HCT116 (cell line): Measurements from ENCODE around the gene GAD1. TPM values are rescaled to one million over a fixed set of nuclear protein-coding genes. Genes with fewer than 3 reads are reported as not detected.

Experiments
- ATAC-seq: fragments of 200-7000 bp; cut with Tn5 transposase; 2 replicates; pipeline ENCODE4 v1.9.1; 2020; ENCODE audit warnings: mild to moderate bottlenecking, moderate library complexity
- BruUV-seq: library from RNA; stranded (reverse); fragments of 400-500 nt; replicated peaks from 2 replicates; lab custom pipeline; 2021; lab: Mats Ljungman, UMichigan
- CTCF ChIA-PET: fragments of 300-600 bp; sonication (Branson Sonifier 250); formaldehyde crosslinking; loops from one replicate; lab custom pipeline; 2021; ENCODE audit warnings: antibody characterized with exemption; lab: Charles Lee
- POLR2A ChIA-PET: fragments of 300-600, 350-600 bp; sonication (Branson Sonifier 250); formaldehyde crosslinking; loops from one replicate; lab custom pipeline; 2021; ENCODE audit warnings: antibody characterized with exemption; lab: Charles Lee
- RAD21 ChIA-PET, 2 experiments: fragments of 300-600 bp; sonication (Branson Sonifier 250); formaldehyde crosslinking; loops; one replicate each; lab custom pipeline; 2023; ENCODE audit warnings: low total read pairs in 2 of 2; ENCODE audit not compliant: uncharacterized antibody in 2 of 2, unreplicated experiment in 2 of 2, low non-redundant PET in 1 of 2; lab: Charles Lee
- DNase-seq: peaks from one replicate; pipeline ENCODE4 v3.0.0-alpha.2; 2010; ENCODE audit warnings: low read depth, low spot score
- H2AFZ ChIP-seq: fragments of 200-600 bp; shearing (Covaris generic), sonication (generic); 2 replicates; pipeline ENCODE4 v1.6.1; 2017; ENCODE audit warnings: low read depth, mixed run types, mixed read lengths, antibody characterized with exemption, low read length; ENCODE audit not compliant: poor library complexity, severe bottlenecking
- H3K27ac ChIP-seq: 2 replicates; pipeline ENCODE4 v1.5.1; 2012; ENCODE audit warnings: low read depth, low read length
- H3K27me3 ChIP-seq: fragments of 200-600 bp; sonication (generic); 2 replicates; pipeline ENCODE4 v1.6.1; 2016; ENCODE audit warnings: mixed run types, low read length, mixed read lengths; ENCODE audit not compliant: insufficient read depth
- H3K36me3 ChIP-seq, 2 experiments: fragments of 200-500 bp in 1 of 2; fragments of 200-600 bp in 1 of 2; sonication (Bioruptor generic) in 1 of 2; sonication (generic) in 1 of 2; 2 replicates each; pipeline versions ENCODE4 v1.5.1 to v1.6.1; 2014 to 2016; ENCODE audit warnings: low read length in 2 of 2, inconsistent platforms in 1 of 2, mixed read lengths in 1 of 2, mixed run types in 1 of 2; ENCODE audit not compliant: insufficient read depth in 2 of 2, control insufficient read depth in 1 of 2
- H3K4me1 ChIP-seq, 2 experiments: fragments of 200-600 bp in 1 of 2; sonication (generic) in 1 of 2; 2 replicates each; pipeline versions ENCODE4 v1.5.1 to v1.6.1; 2012 to 2017; ENCODE audit warnings: low read length in 2 of 2, inconsistent platforms in 1 of 2, mild to moderate bottlenecking in 1 of 2, mixed read lengths in 1 of 2, mixed run types in 1 of 2, moderate library complexity in 1 of 2; ENCODE audit not compliant: insufficient read depth in 2 of 2, control insufficient read depth in 1 of 2
- H3K4me2 ChIP-seq: fragments of 200-600 bp; sonication (generic); 2 replicates; pipeline ENCODE4 v1.6.1; 2017; ENCODE audit warnings: mixed run types, low read length, mixed read lengths
- H3K4me3 ChIP-seq, 2 experiments: fragments of 200-600 bp in 1 of 2; sonication (generic) in 1 of 2; replicated peaks in 1 of 2; 2 replicates each; pipeline ENCODE4 v1.5.1; 2011 to 2016; ENCODE audit warnings: low read length in 2 of 2, control low read depth in 1 of 2, low read depth in 1 of 2, mild to moderate bottlenecking in 1 of 2, mixed read lengths in 1 of 2, mixed run types in 1 of 2
- H3K79me2 ChIP-seq: fragments of 200-600 bp; sonication (generic); 2 replicates; pipeline ENCODE4 v1.6.1; 2017; ENCODE audit warnings: mild to moderate bottlenecking, mixed run types, low read length, moderate library complexity, mixed read lengths; ENCODE audit not compliant: insufficient read depth
- H3K9ac ChIP-seq: fragments of 200-600 bp; sonication (generic); 2 replicates; pipeline ENCODE4 v1.6.1; 2016; ENCODE audit warnings: low read length, mixed read lengths
- H3K9me2 ChIP-seq: fragments of 200-600 bp; sonication (generic), shearing (Covaris generic); 2 replicates; pipeline ENCODE4 v1.6.1; 2017; ENCODE audit warnings: mixed run types, mild to moderate bottlenecking, moderate library complexity; ENCODE audit not compliant: insufficient read depth
- H3K9me3 ChIP-seq, 2 experiments: fragments of 200-500 bp in 1 of 2; fragments of 200-600 bp in 1 of 2; sonication (Bioruptor generic) in 1 of 2; sonication (generic) in 1 of 2; 2 replicates each; pipeline ENCODE4 v1.6.1; 2014 to 2017; ENCODE audit warnings: low read length in 2 of 2, mixed read lengths in 2 of 2, inconsistent platforms in 1 of 2, low read depth in 1 of 2, mild to moderate bottlenecking in 1 of 2, mixed run types in 1 of 2, moderate library complexity in 1 of 2; ENCODE audit not compliant: control insufficient read depth in 1 of 2, insufficient read depth in 1 of 2
- H4K20me1 ChIP-seq: fragments of 200-600 bp; sonication (generic), shearing (Covaris generic); 2 replicates; pipeline ENCODE4 v1.6.1; 2017; ENCODE audit warnings: mixed run types, mild to moderate bottlenecking, moderate library complexity; ENCODE audit not compliant: insufficient read depth
- ATF3 ChIP-seq: IDR thresholded peaks from 2 replicates; pipeline ENCODE4 v1.6.1; 2012
- CBX3 ChIP-seq: IDR thresholded peaks from 2 replicates; pipeline ENCODE4 v1.6.1; 2012; ENCODE audit warnings: low read depth
- CTCF ChIP-seq, 3 experiments: fragments of 200-600 bp in 1 of 3; sonication (generic) in 1 of 3; IDR thresholded peaks in 2 of 3; conservative IDR thresholded peaks in 1 of 3; 2 replicates each; pipeline ENCODE4 v1.5.1; 2012 to 2017; ENCODE audit warnings: low read depth in 2 of 3, low read length in 2 of 3, antibody characterized with exemption in 1 of 3, borderline replicate concordance in 1 of 3, control low read depth in 1 of 3, mild to moderate bottlenecking in 1 of 3, mixed read lengths in 1 of 3, mixed run types in 1 of 3, moderate library complexity in 1 of 3; ENCODE audit not compliant: insufficient read depth in 1 of 3
- EGR1 ChIP-seq: IDR thresholded peaks from 2 replicates; pipeline ENCODE4 v1.6.1; 2012; ENCODE audit warnings: low read depth
- ELF1 ChIP-seq: IDR thresholded peaks from 2 replicates; pipeline ENCODE4 v1.6.1; 2012; ENCODE audit warnings: low read depth, borderline replicate concordance
- EZH2phosphoT487 ChIP-seq: fragments of 200-600 bp; IDR thresholded peaks from 2 replicates; pipeline ENCODE4 v1.6.1; 2018; ENCODE audit warnings: antibody characterized with exemption, borderline replicate concordance
- FOSL1 ChIP-seq: IDR thresholded peaks from 2 replicates; pipeline ENCODE4 v1.6.1; 2012; ENCODE audit warnings: low read depth
- POLR2A ChIP-seq: IDR thresholded peaks from 2 replicates; pipeline ENCODE4 v1.7.0; 2011; ENCODE audit warnings: borderline replicate concordance; ENCODE audit not compliant: insufficient read depth, insufficient read length; ENCODE audit errors: extremely low read depth
- POLR2AphosphoS5 ChIP-seq: IDR thresholded peaks from 2 replicates; pipeline ENCODE4 v1.6.1; 2011; ENCODE audit warnings: mild to moderate bottlenecking, low read depth, low read length, moderate library complexity
- RAD21 ChIP-seq: IDR thresholded peaks from 2 replicates; pipeline ENCODE4 v1.6.1; 2012; ENCODE audit warnings: low read depth, mild to moderate bottlenecking
- REST ChIP-seq: IDR thresholded peaks from 2 replicates; pipeline ENCODE4 v1.6.1; 2012; ENCODE audit warnings: low read depth
- SIN3A ChIP-seq: IDR thresholded peaks from 2 replicates; pipeline ENCODE4 v1.6.1; 2012; ENCODE audit warnings: low read depth
- SP1 ChIP-seq: IDR thresholded peaks from 2 replicates; pipeline ENCODE4 v1.6.1; 2012; ENCODE audit warnings: low read depth
- TCF7L2 ChIP-seq: IDR thresholded peaks from 2 replicates; pipeline ENCODE4 v1.7.0; 2011; ENCODE audit warnings: borderline replicate concordance, inconsistent platforms; ENCODE audit not compliant: insufficient read depth, insufficient read length; ENCODE audit errors: extremely low read depth
- ZFX ChIP-seq: fragments of 450-650 bp; IDR thresholded peaks from 2 replicates; pipeline ENCODE4 v1.6.1; 2017
- intact Hi-C: fragments of 100-400 bp; cut with micrococcal nuclease; formaldehyde crosslinking; loops from 2 replicates; pipeline ENCODE4 v1.10.0; 2022
- total RNA-seq: library from RNA; stranded (reverse); gene quantifications from one replicate; pipeline ENCODE4 v1.2.1, GENCODE V29; 2021; ENCODE audit not compliant: unreplicated experiment
- TF ChIP-seq, protein P1 (sequence below): IDR thresholded peaks from 2 replicates; pipeline ENCODE4 v1.6.1; 2012

Gene GAD1
- total RNA-seq, 1 experiment from 2014 or later: 11.0 TPM

GRCh38 chr2:170823088-170823897, 6.6 kb downstream of the GAD1 start:
- ChIA-PET POLR2A (no interaction called here), CTCF (no interaction called here), RAD21 (no interaction called here)
- no peaks in the 10 kb centered on the region for H3K9me3 ChIP-seq
- no peak for TF ChIP-seq CBX3
- no peak for TF ChIP-seq TCF7L2
- TF ChIP-seq FOSL1: no peak
- TF ChIP-seq EGR1: no peak
- TF ChIP-seq POLR2A: no peak
- no peak for TF ChIP-seq EZH2phosphoT487
- no peak for TF ChIP-seq ZFX
- TF ChIP-seq, protein P1, sequence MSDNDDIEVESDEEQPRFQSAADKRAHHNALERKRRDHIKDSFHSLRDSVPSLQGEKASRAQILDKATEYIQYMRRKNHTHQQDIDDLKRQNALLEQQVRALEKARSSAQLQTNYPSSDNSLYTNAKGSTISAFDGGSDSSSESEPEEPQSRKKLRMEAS: no peak
- no peak for TF ChIP-seq REST
- TF ChIP-seq RAD21: no peak
- TF ChIP-seq SIN3A: no peak
- TF ChIP-seq ATF3: no peak
- TF ChIP-seq POLR2AphosphoS5: no peak
- TF ChIP-seq ELF1: no peak
- no peak for TF ChIP-seq CTCF (IDR thresholded peaks at IDR 0.05 in 2 of 3, conservative IDR thresholded peaks at IDR 0.05 in 1 of 3; ENCODE audit: borderline replicate concordance in 1 of 3, insufficient read depth in 1 of 3, low read depth in 2 of 3, low read length in 2 of 3)
- no peak for TF ChIP-seq SP1
- no peak overlapping the region for H3K27ac ChIP-seq
- no peaks in the 10 kb centered on the region for H3K27me3 ChIP-seq
- H3K4me2 ChIP-seq: no peak overlapping the region
- peaks cover 0 to 4% of the 10 kb centered on the region in 2 experiments; a peak in 1 of 4 replicates for H3K4me1 ChIP-seq
- no peak overlapping the region for H3K4me3 ChIP-seq
- no peak for ATAC-seq
- no peaks in the 10 kb centered on the region for H4K20me1 ChIP-seq
- intact Hi-C loops: no loop called here
- H3K9ac ChIP-seq: no peak overlapping the region
- DNase-seq: no peak
- no peaks in the 10 kb centered on the region for H3K36me3 ChIP-seq
- no peaks in the 10 kb centered on the region for H3K79me2 ChIP-seq
- H3K9me2 ChIP-seq: no peaks in the 10 kb centered on the region
- no TSS peak for BruUV-seq
- H2AFZ ChIP-seq: no peak overlapping the region
